Raji (cell line): ENCODE measurements around the gene MAST2.

ENCODE experiments used
- POLR2A ChIP-seq: IDR thresholded peaks from 2 replicates; pipeline ENCODE4 v1.6.1; 2011; ENCODE audit warnings: low read depth, low read length, control low read depth; ENCODE audit not compliant: insufficient read depth

MAST2 gene

GRCh38 chr1:45913183-45913683 is 109.8 kb downstream of the MAST2 start:
- TF ChIP-seq POLR2A = no peak

GRCh38 chr1:45913731-45914501 is 110.5 kb downstream of the MAST2 start:
- TF ChIP-seq POLR2A = no peak

GRCh38 chr1:45914836-45915235 is 111.4 kb downstream of the MAST2 start:
- TF ChIP-seq POLR2A = no peak

- no peak for TF ChIP-seq POLR2A
Measured at GRCh38 chr1:45922374-45922773, 119.0 kb downstream of the MAST2 start.

GRCh38 chr1:45922813-45923212 is 119.4 kb downstream of the MAST2 start:
- no peak for TF ChIP-seq POLR2A

- no peak for TF ChIP-seq POLR2A
Measured at GRCh38 chr1:45923343-45923742, 119.9 kb downstream of the MAST2 start.

GRCh38 chr1:45924736-45925135 is 121.3 kb downstream of the MAST2 start:
- no peak for TF ChIP-seq POLR2A

- TF ChIP-seq POLR2A = no peak
Measured at GRCh38 chr1:45925728-45926287, 122.4 kb downstream of the MAST2 start.

- no peak for TF ChIP-seq POLR2A
Measured at GRCh38 chr1:45926330-45926729, 122.9 kb downstream of the MAST2 start.

- TF ChIP-seq POLR2A = no peak
Measured at GRCh38 chr1:45928486-45929205, 125.2 kb downstream of the MAST2 start.

- no peak for TF ChIP-seq POLR2A
Measured at GRCh38 chr1:45929257-45929687, 125.9 kb downstream of the MAST2 start.

- no peak for TF ChIP-seq POLR2A
Measured at GRCh38 chr1:45930258-45931150, 127.1 kb downstream of the MAST2 start.

- no peak for TF ChIP-seq POLR2A
Measured at GRCh38 chr1:45934947-45935346, 131.5 kb downstream of the MAST2 start.

- TF ChIP-seq POLR2A = no peak
Measured at GRCh38 chr1:45938029-45938428, 134.6 kb downstream of the MAST2 start.

GRCh38 chr1:45942411-45942810 is 139.0 kb downstream of the MAST2 start:
- TF ChIP-seq POLR2A = no peak

GRCh38 chr1:45943185-45943584 is 139.8 kb downstream of the MAST2 start:
- TF ChIP-seq POLR2A = no peak

- no peak for TF ChIP-seq POLR2A
Measured at GRCh38 chr1:45945426-45945825, 142.0 kb downstream of the MAST2 start.
